Measurements from ENCODE around the gene OXSM.

OXSM gene

DNA sequence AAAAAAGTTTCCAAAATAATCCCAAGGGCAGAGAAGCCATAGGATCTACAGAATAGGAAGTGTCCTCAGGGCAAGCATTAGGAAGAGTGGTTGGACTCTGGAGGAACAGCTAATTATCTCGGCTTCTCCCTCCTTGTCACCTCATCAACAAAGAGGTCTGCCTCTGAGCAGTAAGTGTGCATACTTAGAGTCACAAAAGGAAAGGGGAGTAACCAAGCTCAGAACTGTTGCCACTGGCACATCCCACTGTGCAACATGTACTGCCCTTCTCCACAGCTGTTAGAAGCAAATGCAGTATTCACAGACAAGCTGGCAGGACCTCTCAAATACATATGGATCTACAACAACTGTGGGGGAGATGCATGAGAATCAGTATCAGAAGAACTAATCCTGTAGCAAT lies 38.2 kb upstream of the OXSM start:
- H3K4me3 ChIP-seq (ENCODE audit: low read depth, low read length) = no peak overlapping the region
- TF ChIP-seq CTCF (IDR thresholded peaks at IDR 0.05; ENCODE audit: low read depth, low read length, missing control alignments) = no peak
- in situ Hi-C loops (cut with HindIII; ENCODE audit: low sequenced_read_pairs) = no loop called here
- DNase-seq (ENCODE audit: low read depth) = no peak

- in situ Hi-C loops (cut with HindIII; ENCODE audit: low sequenced_read_pairs) = no loop called here
- no peak for DNase-seq (ENCODE audit: low read depth)
- no peak overlapping the region for H3K4me3 ChIP-seq (ENCODE audit: low read depth, low read length)
- TF ChIP-seq CTCF (IDR thresholded peaks at IDR 0.05; ENCODE audit: low read depth, low read length, missing control alignments) = no peak
Measured at GRCh38 chr3:25768851-25769250, 21.0 kb upstream of the OXSM start.

DNA sequence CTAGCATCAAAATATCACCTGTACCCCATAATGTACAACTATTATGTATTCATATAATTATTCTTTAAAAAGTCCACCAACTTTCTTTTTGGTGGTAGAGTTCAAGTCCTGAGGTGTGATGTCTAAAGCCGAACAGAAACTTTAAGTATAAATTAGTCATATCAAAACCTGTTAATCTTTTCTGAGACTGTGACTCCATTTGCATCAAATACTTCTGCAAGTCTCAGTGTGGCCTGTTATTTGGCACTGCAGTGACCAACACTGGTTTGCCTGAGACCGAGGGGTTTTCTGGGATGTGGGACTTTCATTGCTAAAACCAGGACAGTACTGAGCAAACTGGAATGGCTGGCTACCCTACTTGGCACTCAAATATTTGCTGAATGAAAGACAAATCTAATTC lies 14.0 kb upstream of the OXSM start:
- TF ChIP-seq CTCF (IDR thresholded peaks at IDR 0.05; ENCODE audit: low read depth, low read length, missing control alignments) = no peak
- in situ Hi-C loops (cut with HindIII; ENCODE audit: low sequenced_read_pairs) = no loop called here
- no peak overlapping the region for H3K4me3 ChIP-seq (ENCODE audit: low read depth, low read length)
- DNase-seq (ENCODE audit: low read depth) = no peak

DNA sequence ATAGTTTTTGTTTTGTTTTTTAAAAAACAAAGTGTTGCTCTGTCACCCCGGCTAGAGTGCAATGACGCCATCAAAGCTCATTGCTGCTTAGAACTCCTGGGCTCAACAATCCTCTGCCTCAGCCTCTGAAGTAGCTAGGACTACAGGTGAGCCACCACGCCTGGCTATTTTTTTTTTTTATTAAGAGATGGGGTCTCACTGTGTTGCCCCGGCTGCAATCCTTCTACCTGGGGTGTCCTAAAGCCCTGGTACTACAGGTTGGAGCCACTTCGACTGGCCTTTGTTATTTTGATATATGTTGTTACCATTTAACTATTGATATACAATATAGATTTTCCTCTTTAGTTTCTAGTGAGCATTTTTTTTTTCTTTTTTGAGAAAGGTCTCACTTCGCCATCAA lies 9.3 kb upstream of the OXSM start:
- no peak overlapping the region for H3K4me3 ChIP-seq (ENCODE audit: low read depth, low read length)
- in situ Hi-C loops (cut with HindIII; ENCODE audit: low sequenced_read_pairs) = no loop called here
- TF ChIP-seq CTCF (IDR thresholded peaks at IDR 0.05; ENCODE audit: low read depth, low read length, missing control alignments) = no peak
- DNase-seq (ENCODE audit: low read depth) = no peak

DNA sequence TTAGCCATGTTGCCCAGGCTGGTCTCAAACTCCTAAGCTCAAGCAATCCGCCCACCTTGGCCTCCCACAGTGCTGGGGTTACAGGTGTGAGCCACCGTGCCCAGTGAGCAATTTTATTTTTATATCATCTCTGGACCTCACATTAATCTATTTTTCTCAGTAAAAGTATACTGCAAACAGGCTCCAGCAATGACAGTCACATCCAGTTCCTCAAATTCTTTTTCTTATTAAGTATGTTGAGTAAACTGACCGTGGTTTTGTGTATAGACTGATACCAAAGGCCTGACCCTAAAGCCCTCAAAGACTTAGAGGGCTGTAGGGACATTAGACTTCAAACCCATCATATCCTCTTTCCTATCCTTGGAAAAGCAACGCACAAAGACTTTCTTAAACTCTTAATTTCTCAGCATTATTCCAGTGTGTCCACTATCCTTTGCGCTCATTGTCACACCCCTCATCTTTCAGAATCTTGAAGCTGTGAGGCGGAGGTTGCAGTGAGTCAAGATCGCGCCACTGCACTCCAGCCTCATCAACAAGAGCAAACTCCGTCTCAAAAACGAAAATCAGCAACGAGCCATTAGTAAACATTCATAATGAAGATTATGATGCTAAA lies 8.6 kb upstream of the OXSM start:
- no peak overlapping the region for H3K4me3 ChIP-seq (ENCODE audit: low read depth, low read length)
- in situ Hi-C loops (cut with HindIII; ENCODE audit: low sequenced_read_pairs) = no loop called here
- no peak for TF ChIP-seq CTCF (IDR thresholded peaks at IDR 0.05; ENCODE audit: low read depth, low read length, missing control alignments)
- DNase-seq (ENCODE audit: low read depth) = no peak

DNA sequence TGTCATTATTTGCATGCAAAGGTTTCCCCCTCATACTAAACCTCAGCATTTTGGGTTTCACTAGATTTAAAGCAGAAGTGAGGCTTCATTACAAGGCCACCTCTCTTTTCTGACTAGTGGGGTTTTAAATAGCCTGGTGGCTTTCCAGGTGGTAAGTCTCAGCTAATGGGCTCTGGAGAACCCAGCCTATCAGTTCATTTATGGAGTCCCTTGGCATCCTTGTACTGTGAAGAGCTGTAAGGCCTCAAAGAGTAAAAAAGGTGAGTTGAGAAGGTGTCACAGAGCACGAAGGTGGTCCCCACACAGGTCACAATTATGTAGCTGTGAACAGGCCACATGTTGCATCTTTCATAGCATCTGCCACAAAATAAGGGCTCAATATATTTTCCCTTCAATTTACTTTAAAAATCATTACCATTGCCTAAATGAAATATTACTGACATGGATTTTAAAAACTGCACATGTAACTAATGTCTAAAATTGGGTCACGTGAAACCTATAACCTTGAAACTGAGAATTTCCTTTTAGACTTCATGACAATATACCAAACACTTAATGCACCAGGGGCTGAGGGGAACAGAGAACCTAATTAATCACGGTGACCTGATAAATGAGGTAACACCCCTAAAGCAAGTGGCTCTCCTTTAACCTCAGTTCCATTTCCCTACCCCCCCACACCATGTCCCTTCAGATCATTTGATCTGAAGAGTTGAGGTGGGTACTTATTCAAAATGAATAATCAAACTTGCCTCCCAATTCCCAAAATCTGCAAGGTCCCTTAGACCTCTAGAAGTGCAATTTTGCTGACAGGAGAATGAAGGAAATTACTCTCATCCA lies 7.9 kb upstream of the OXSM start:
- no peak for TF ChIP-seq CTCF (IDR thresholded peaks at IDR 0.05; ENCODE audit: low read depth, low read length, missing control alignments)

More for the DNA sequence above, 7.9 kb upstream of the OXSM start:
- in situ Hi-C loops (cut with HindIII; ENCODE audit: low sequenced_read_pairs) = no loop called here
- peak overlapping the region; percentile 72 for H3K4me3 ChIP-seq (ENCODE audit: low read depth, low read length)
- no peak for DNase-seq (ENCODE audit: low read depth)
